Neural cell (in vitro differentiated cells): Measurements from ENCODE around the gene PAK3. TPM values are rescaled to one million over a fixed set of nuclear protein-coding genes. Genes with fewer than 3 reads are reported as not detected.

Source experiments
- H2AFZ ChIP-seq: fragments of 200-600, 300-800 bp; sonication (generic), shearing (Covaris generic); 2 replicates; pipeline ENCODE4 v1.6.0; 2014; ENCODE audit warnings: low read depth, mild to moderate bottlenecking, antibody characterized with exemption, low read length, moderate library complexity
- H3F3A ChIP-seq: fragments of 200-600 bp; shearing (Covaris generic); 2 replicates; pipeline ENCODE4 v1.6.1; 2016; ENCODE audit warnings: mild to moderate bottlenecking, moderate library complexity, mixed read lengths, antibody characterized with exemption, low read length; ENCODE audit not compliant: insufficient read depth, poor library complexity, severe bottlenecking
- H3K27ac ChIP-seq: fragments of 200-600, 300-800 bp; sonication (generic), shearing (Covaris generic); 2 replicates; pipeline ENCODE4 v1.5.1; 2014; ENCODE audit warnings: mild to moderate bottlenecking, low read length, moderate library complexity
- H3K27me3 ChIP-seq: fragments of 300-800, 200-600 bp; sonication (generic), shearing (Covaris generic); 2 replicates; pipeline ENCODE4 v1.6.0; 2014; ENCODE audit warnings: mild to moderate bottlenecking, low read depth, low read length, moderate library complexity; ENCODE audit not compliant: insufficient read depth
- H3K36me3 ChIP-seq: fragments of 300-800, 200-600 bp; sonication (generic), shearing (Covaris generic); 2 replicates; pipeline ENCODE4 v1.5.1; 2014; ENCODE audit warnings: mild to moderate bottlenecking, antibody characterized with exemption, low read length, moderate library complexity; ENCODE audit not compliant: insufficient read depth
- H3K4me2 ChIP-seq: fragments of 300-800, 200-600 bp; sonication (generic), shearing (Covaris generic); 2 replicates; pipeline ENCODE4 v1.6.0; 2014; ENCODE audit warnings: mild to moderate bottlenecking, low read length
- H3K4me3 ChIP-seq: fragments of 300-800, 200-600 bp; sonication (generic), shearing (Covaris generic); 2 replicates; pipeline ENCODE4 v1.5.1; 2014; ENCODE audit warnings: mild to moderate bottlenecking, low read length, moderate library complexity
- H3K79me2 ChIP-seq: fragments of 200-600 bp; shearing (Covaris generic); replicated peaks from 2 replicates; pipeline ENCODE4 v1.6.0; 2014; ENCODE audit warnings: mild to moderate bottlenecking, low read length, moderate library complexity; ENCODE audit not compliant: insufficient read depth
- H3K9ac ChIP-seq: fragments of 300-800, 200-600 bp; sonication (generic), shearing (Covaris generic); 2 replicates; pipeline ENCODE4 v1.6.1; 2016; ENCODE audit warnings: mild to moderate bottlenecking, low read length, mixed read lengths
- H3K9me2 ChIP-seq: fragments of 200-600 bp; shearing (Covaris generic); 2 replicates; pipeline ENCODE4 v1.6.1; 2016; ENCODE audit warnings: mild to moderate bottlenecking, low read length, mixed read lengths; ENCODE audit not compliant: insufficient read depth
- H3K9me3 ChIP-seq: fragments of 200-600, 300-800 bp; sonication (generic), shearing (Covaris generic); 2 replicates; pipeline ENCODE4 v1.6.1; 2016; ENCODE audit warnings: mild to moderate bottlenecking, mixed run types, low read length, moderate library complexity, mixed read lengths
- H4K20me1 ChIP-seq: fragments of 200-600 bp; shearing (Covaris generic); 2 replicates; pipeline ENCODE4 v1.6.1; 2016; ENCODE audit warnings: mild to moderate bottlenecking, mixed run types; ENCODE audit not compliant: insufficient read depth
- CTCF ChIP-seq: fragments of 450-650 bp; IDR thresholded peaks from 2 replicates; pipeline ENCODE4 v1.5.1; 2014; ENCODE audit warnings: antibody characterized with exemption, mild to moderate bottlenecking, moderate library complexity; ENCODE audit not compliant: poor library complexity, severe bottlenecking
- EP300 ChIP-seq: fragments of 450-650 bp; conservative IDR thresholded peaks from 2 replicates; pipeline ENCODE4 v1.6.1; 2014; ENCODE audit warnings: antibody characterized with exemption, mild to moderate bottlenecking, moderate library complexity; ENCODE audit not compliant: poor library complexity, severe bottlenecking
- EZH2 ChIP-seq: fragments of 200-600, 300-800 bp; shearing (Covaris generic), sonication (generic); IDR thresholded peaks from 2 replicates; pipeline ENCODE4 v1.6.1; 2014; ENCODE audit warnings: antibody characterized with exemption, low read length, borderline replicate concordance, mild to moderate bottlenecking; ENCODE audit not compliant: insufficient read depth, poor library complexity, severe bottlenecking
- MXI1 ChIP-seq: fragments of 450-650 bp; conservative IDR thresholded peaks from 2 replicates; pipeline ENCODE4 v1.6.1; 2014; ENCODE audit warnings: antibody characterized with exemption, mild to moderate bottlenecking; ENCODE audit not compliant: poor library complexity, severe bottlenecking
- POLR2AphosphoS5 ChIP-seq: IDR thresholded peaks from 2 replicates; pipeline ENCODE4 v1.6.1; 2012
- RAD21 ChIP-seq: fragments of 450-650 bp; conservative IDR thresholded peaks from 2 replicates; pipeline ENCODE4 v1.6.1; 2014; ENCODE audit warnings: antibody characterized with exemption, mild to moderate bottlenecking, moderate library complexity
- REST ChIP-seq: IDR thresholded peaks from 2 replicates; pipeline ENCODE4 v1.6.1; 2012; ENCODE audit warnings: borderline replicate concordance
- SMC3 ChIP-seq: fragments of 450-650 bp; conservative IDR thresholded peaks from 2 replicates; pipeline ENCODE4 v1.6.1; 2014; ENCODE audit warnings: antibody characterized with exemption, mild to moderate bottlenecking, moderate library complexity; ENCODE audit not compliant: poor library complexity
- TAF1 ChIP-seq: IDR thresholded peaks from 2 replicates; pipeline ENCODE4 v1.6.1; 2012; ENCODE audit warnings: low read depth
- polyA plus RNA-seq: library from polyadenylated mRNA; depleted of rRNA; stranded (reverse); fragments of >200 nt; gene quantifications from 2 replicates; pipeline ENCODE4 v1.2.3, GENCODE V29; 2014
- small RNA-seq, 3 experiments: library from RNA; depleted of rRNA; stranded (forward); fragments of <200 nt; gene quantifications; one replicate each; pipeline ENCODE3, GENCODE V24; 2012

Gene PAK3
- polyA plus RNA-seq, 1 donor from 2014 or later, result 92.4 TPM

DNA sequence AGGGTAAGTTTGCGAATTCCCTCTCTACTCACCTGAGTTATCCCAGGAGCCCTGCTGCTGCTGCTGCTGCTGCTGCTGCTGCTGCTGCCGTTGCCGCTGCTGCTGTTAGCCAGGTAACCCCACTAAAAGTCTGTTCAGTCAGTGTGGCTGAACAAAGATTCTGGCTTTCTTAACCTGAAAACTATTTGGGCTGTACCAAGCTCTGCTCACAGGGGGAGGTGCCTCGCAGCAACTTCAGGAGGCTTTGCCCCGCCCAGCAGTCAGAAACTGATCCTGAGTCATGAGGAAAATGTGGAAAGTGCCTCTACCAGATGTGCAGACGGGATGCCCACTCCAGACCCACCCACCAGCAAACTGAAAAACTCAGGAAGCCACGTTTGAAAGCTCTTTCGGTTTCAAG lies 174.3 kb downstream of the PAK3 start, which contains the start of gene CAPN6:
CAPN6 (minus strand) TSS at position 145 of the 400 bp plus-strand sequence. CDS start 6,547 bp downstream, outside the sequence.
- Histone ChIP-seq H3K9ac (no peak within 1 kb of the TSS), H3K9me2 (no peaks in the 10 kb centered on the region), H3K36me3 (no peaks in the 10 kb centered on the region), H2AFZ (no peak within 1 kb of the TSS), H3F3A (no peaks in the 10 kb centered on the region), H3K9me3 (no peaks in the 10 kb centered on the region), H3K79me2 (no peaks in the 10 kb centered on the region), H3K27me3 (no peaks in the 10 kb centered on the region), H3K4me3 (no peak within 1 kb of the TSS), H4K20me1 (no peaks in the 10 kb centered on the region), H3K27ac (no peak within 1 kb of the TSS), H3K4me2 (no peak within 1 kb of the TSS)
- TF ChIP-seq SMC3 (no peak), MXI1 (no peak), EZH2 (no peak), REST (no peak), POLR2AphosphoS5 (no peak), RAD21 (no peak), TAF1 (no peak), CTCF (no peak), EP300 (no peak)

Small RNA genes within 50 kb of the gene (small RNA-seq; reads per million reads assigned to genes)
- 0 reads per million in 3 experiments for gene FCF1P4

Other genes with a start within 250 kb of the PAK3 start
- 0.22 and 0.46 TPM in 2 replicates for gene CAPN6, start 174.3 kb downstream of the PAK3 start, polyA plus RNA-seq